Mucosa of gallbladder (tissue), 1 donor: ENCODE data around the gene PRKD2. TPM values are rescaled to one million over a fixed set of nuclear protein-coding genes. Genes with fewer than 3 reads are reported as not detected.
"Not testable (repeated sequence)": the region's sequence is repeated elsewhere in the genome, so short reads cannot be mapped to it uniquely, and the experiment has no call there.

Source experiments
- DNase-seq: peaks from one replicate; pipeline ENCODE4 v3.0.0-alpha.2; 2020; ENCODE audit warnings: low spot score
- total RNA-seq: library from RNA; stranded (reverse); gene quantifications from one replicate; pipeline ENCODE4 v1.2.1, GENCODE V29; 2021
- donor health status: DM: no; HTN: no; CAD: no.

PRKD2 gene
- total RNA-seq, 1 donor from 2014 or later = 61.5 TPM

DNA sequence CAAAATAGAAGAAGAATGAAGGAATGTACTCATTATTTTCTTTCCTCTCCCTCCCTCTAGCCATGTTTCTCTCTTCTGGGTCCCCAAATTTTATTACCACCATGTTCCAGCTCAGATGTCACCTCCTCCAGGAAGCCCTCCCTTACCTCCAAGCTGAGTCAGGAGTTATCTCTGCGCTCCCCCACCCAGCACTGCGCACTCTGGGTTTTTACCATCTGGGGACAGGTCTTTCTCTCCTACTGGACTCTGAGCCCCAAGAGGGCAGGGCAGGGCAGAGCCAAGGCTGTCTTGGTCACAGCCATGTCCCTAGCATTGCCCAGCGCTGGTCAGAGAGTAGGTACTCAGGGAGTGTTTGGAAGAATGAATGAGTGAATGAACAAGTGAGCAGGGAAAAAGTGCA is 83.8 kb downstream of the PRKD2 start:
- no peak for DNase-seq

DNA sequence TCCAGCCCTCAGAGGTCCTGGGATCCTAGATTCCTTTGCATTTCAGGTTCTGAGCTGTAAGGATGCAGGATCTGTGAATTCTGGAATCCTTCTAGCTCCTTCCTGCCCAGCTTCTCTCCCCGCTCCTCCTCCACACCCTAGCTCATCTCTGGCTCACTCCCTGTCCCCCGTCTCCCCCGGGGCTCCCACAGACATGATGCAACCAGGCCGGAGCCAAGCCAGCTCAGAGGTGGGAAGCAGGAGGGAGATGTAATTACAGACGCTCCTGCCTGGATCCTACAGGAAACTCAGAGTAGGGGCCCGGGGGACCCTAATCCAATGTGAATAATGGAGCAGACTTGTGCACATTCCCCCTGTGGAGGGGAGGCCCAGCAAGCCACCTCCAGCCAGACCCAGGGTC is 85.4 kb downstream of the PRKD2 start:
- DNase-seq = no peak

- DNase-seq = no peak
Observed at GRCh38 chr19:46630586-46631205, 86.2 kb downstream of the PRKD2 start.

DNA sequence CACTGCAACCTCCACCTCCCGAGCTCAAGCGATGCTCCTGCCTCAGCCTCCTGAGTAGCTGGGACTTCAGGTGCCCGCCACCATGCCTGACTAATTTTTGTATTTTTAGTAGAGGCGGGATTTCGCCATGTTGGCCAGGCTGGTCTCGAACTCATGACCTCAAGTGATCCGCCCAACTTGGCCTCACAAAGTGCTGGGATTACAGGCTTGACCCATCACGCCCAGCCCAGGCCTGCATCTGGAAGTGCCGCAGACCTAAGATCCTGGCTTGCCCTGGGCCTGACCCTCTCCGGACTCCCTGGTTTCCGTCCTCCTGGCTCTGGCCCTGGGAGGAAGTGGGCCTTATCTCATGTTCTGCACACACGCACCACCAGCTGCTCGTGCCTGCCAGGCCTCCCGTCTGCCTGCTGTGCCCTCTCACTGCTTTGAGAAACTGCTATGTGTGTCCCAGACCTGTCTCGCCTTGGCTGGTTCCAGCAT is 87.3 kb downstream of the PRKD2 start:
- no peak for DNase-seq

DNA sequence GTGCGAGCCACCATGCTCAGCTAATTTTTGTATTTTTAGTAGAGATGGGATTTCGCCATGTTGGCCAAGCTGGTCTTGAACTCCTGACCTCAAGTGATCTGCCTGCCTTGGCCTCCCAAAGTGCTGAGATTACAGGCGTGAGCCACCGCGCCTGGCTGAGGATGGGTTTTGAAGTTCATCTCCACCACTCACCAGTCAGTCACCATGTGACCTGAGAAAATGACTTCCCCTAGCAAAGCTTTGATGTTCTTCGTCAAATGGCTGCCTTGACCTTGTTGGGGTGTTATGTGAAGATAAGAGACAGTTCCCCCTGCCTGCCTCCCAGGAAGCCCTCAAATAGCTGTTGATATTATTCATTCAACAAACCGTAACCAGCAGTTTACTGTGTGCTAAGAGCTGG is 87.9 kb downstream of the PRKD2 start:
- DNase-seq = not testable (repeated sequence)

- no peak for DNase-seq
Observed at GRCh38 chr19:46626446-46626845, 90.5 kb downstream of the PRKD2 start.

DNA sequence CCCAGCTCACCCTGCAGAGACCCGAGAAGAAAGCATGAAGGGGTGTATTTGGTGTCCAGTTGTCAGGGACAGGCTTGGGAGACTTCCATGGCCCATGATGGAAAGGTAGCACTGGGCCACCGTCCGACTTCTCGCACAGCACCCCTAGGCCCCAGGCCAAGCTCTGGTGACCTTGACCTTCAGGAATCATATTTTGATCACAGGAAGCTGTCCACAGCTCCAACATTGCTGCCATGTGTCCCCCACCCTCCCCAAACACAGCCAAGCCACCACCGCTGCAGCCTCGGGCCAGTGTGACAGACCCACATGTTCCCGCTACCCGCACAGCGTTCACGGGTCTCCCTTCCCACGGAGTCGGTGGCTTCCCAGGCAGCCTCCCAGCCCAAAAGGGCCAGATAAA is 91.2 kb downstream of the PRKD2 start:
- no peak for DNase-seq

GRCh38 chr19:46624958-46625661 is 91.8 kb downstream of the PRKD2 start, which contains the start of gene PTGIR:
PTGIR (minus strand) TSS chr19:46625089; CDS start chr19:46624225, 864 bp downstream.
- DNase-seq = peak; percentile 45

Other genes starting within 250 kb of the PRKD2 start
- 9.6 TPM for gene PNMA8A, start 245.6 kb downstream of the PRKD2 start, total RNA-seq
- 5.3 TPM for gene PNMA8B, start 221.2 kb downstream of the PRKD2 start, total RNA-seq
- 325 TPM for gene CALM3, start 115.8 kb downstream of the PRKD2 start, total RNA-seq
- gene PTGIR, start 92.0 kb downstream of the PRKD2 start, total RNA-seq = 1.7 TPM
- gene GNG8, start 80.9 kb downstream of the PRKD2 start, total RNA-seq = not detected
- 31.0 TPM for gene DACT3, start 55.9 kb downstream of the PRKD2 start, total RNA-seq
- 16.3 TPM for gene FKRP, start 28.9 kb upstream of the PRKD2 start, total RNA-seq
- 83.9 TPM for gene STRN4, start 29.3 kb upstream of the PRKD2 start, total RNA-seq
- gene SLC1A5, start 71.5 kb upstream of the PRKD2 start, total RNA-seq = 105 TPM
- gene AP2S1, start 133.7 kb upstream of the PRKD2 start, total RNA-seq = 125 TPM
- gene ARHGAP35, start 143.9 kb upstream of the PRKD2 start, total RNA-seq = 60.1 TPM